HepG2 (cell line): ENCODE results near the gene FRMD4B. TPM values are rescaled to one million over a fixed set of nuclear protein-coding genes. Genes with fewer than 3 reads are reported as not detected.

Source experiments
- ATAC-seq: fragments of 200-7000 bp; cut with Tn5 transposase; 3 replicates; pipeline ENCODE4 v1.9.1; 2020; ENCODE audit warnings: mild to moderate bottlenecking, moderate library complexity
- BruUV-seq: library from RNA; stranded (reverse); fragments of 400-500 nt; replicated peaks from 2 replicates; lab custom pipeline; 2021; lab: Mats Ljungman, UMichigan
- CTCF ChIA-PET: fragments of 300-600 bp; formaldehyde crosslinking; extraction: SDS; loops from one replicate; lab custom pipeline; 2021; ENCODE audit warnings: low total read pairs, inconsistent platforms, low intra/inter-chr PET ratio; lab: Yijun Ruan, JAX
- POLR2A ChIA-PET: fragments of 350-600 bp; sonication (Branson Sonifier 250); formaldehyde crosslinking; loops from one replicate; lab custom pipeline; 2020; ENCODE audit warnings: antibody characterized with exemption, inconsistent platforms; lab: Yijun Ruan, JAX
- DNase-seq: peaks from one replicate; pipeline ENCODE4 v3.0.0-alpha.2; 2015; ENCODE audit warnings: low spot score
- FAIRE-seq: peaks from 3 replicates; lab custom pipeline; 2011; peaks lifted over from hg19 to GRCh38; lab: Jason Lieb, UNC
- H2AFZ ChIP-seq: one replicate; pipeline ENCODE4 v1.6.1; 2011; ENCODE audit warnings: low read length, inconsistent platforms
- H3K27ac ChIP-seq: fragments of 300-600 bp; 3 replicates; pipeline ENCODE4 v1.8.0; 2011; ENCODE audit warnings: mixed run types, mild to moderate bottlenecking, mixed read lengths, low read length, inconsistent platforms; ENCODE audit not compliant: insufficient read depth; ENCODE audit errors: extremely low read length
- H3K27me3 ChIP-seq, 2 experiments: fragments of 200-600 bp in 1 of 2; 2 replicates in 1 of 2; 3 replicates in 1 of 2; pipeline versions ENCODE4 v1.6.0 to v1.8.0; 2011; ENCODE audit warnings: low read length in 2 of 2, mild to moderate bottlenecking in 2 of 2, moderate library complexity in 2 of 2, inconsistent platforms in 1 of 2; ENCODE audit not compliant: insufficient read depth in 2 of 2, control insufficient read depth in 1 of 2
- H3K36me3 ChIP-seq, 2 experiments: fragments of 200-600 bp in 1 of 2; replicated peaks in 1 of 2; 2 replicates in 1 of 2; 3 replicates in 1 of 2; pipeline versions ENCODE4 v1.5.1 to v1.8.0; 2011; ENCODE audit warnings: low read length in 2 of 2, inconsistent platforms in 1 of 2; ENCODE audit not compliant: insufficient read depth in 2 of 2, control insufficient read depth in 1 of 2
- H3K4me1 ChIP-seq: 2 replicates; pipeline ENCODE4 v1.5.1; 2012; ENCODE audit warnings: low read length, inconsistent platforms; ENCODE audit not compliant: insufficient read depth
- H3K4me2 ChIP-seq: 2 replicates; pipeline ENCODE4 v1.6.0; 2011; ENCODE audit warnings: low read depth, low read length, inconsistent platforms
- H3K4me3 ChIP-seq, 3 experiments: fragments of 200-600 bp in 1 of 3; sonication (generic), shearing (Covaris generic) in 1 of 3; replicated peaks in 1 of 3; 2 replicates each; pipeline ENCODE4 v1.5.1; 2011 to 2016; ENCODE audit warnings: low read length in 3 of 3, inconsistent platforms in 2 of 3, low read depth in 2 of 3, mild to moderate bottlenecking in 2 of 3, control low read depth in 1 of 3, mixed read lengths in 1 of 3; ENCODE audit not compliant: insufficient read depth in 1 of 3
- H3K79me2 ChIP-seq: one replicate; pipeline ENCODE4 v1.6.1; 2011; ENCODE audit warnings: low read length, inconsistent platforms; ENCODE audit not compliant: insufficient read depth
- H3K9ac ChIP-seq: 2 replicates; pipeline ENCODE4 v1.6.0; 2011; ENCODE audit warnings: mild to moderate bottlenecking, low read depth, low read length, inconsistent platforms; ENCODE audit not compliant: insufficient read depth
- H3K9me3 ChIP-seq: 2 replicates; pipeline ENCODE4 v1.5.1; 2012; ENCODE audit warnings: mild to moderate bottlenecking, low read length
- H4K20me1 ChIP-seq: 2 replicates; pipeline ENCODE4 v1.6.0; 2011; ENCODE audit warnings: inconsistent platforms, mild to moderate bottlenecking, low read length, moderate library complexity; ENCODE audit not compliant: insufficient read depth
- DPF2 ChIP-seq: sonication (generic); formaldehyde crosslinking; IDR thresholded peaks from 2 replicates; pipeline ENCODE4 v1.4.0; 2020; ENCODE audit warnings: mild to moderate bottlenecking, low read depth, missing genetic modification reagents, borderline replicate concordance
- KLF9 ChIP-seq: IDR thresholded peaks from 2 replicates; pipeline ENCODE4 v1.6.1; 2016; ENCODE audit warnings: low read depth
- NFKB2 ChIP-seq: sonication (generic); formaldehyde crosslinking; IDR thresholded peaks from 2 replicates; pipeline ENCODE4 v1.4.0; 2020; ENCODE audit warnings: missing genetic modification reagents, borderline replicate concordance
- NR2C2 ChIP-seq: sonication (generic); formaldehyde crosslinking; IDR thresholded peaks from 2 replicates; pipeline ENCODE4 v1.4.0; 2020; ENCODE audit warnings: missing genetic modification reagents, mild to moderate bottlenecking, moderate library complexity, borderline replicate concordance
- RAD51 ChIP-seq: fragments of 450-650 bp; IDR thresholded peaks from 2 replicates; pipeline ENCODE4 v1.6.1; 2016; ENCODE audit warnings: borderline replicate concordance
- THAP11 ChIP-seq: IDR thresholded peaks from 2 replicates; pipeline ENCODE4 v1.6.1; 2016; ENCODE audit warnings: missing biosample characterization, missing genetic modification reagents
- ZNF256 ChIP-seq: sonication (generic); formaldehyde crosslinking; conservative IDR thresholded peaks from 2 replicates; pipeline ENCODE4 v1.4.0; 2020; ENCODE audit warnings: missing genetic modification reagents
- ZNF276 ChIP-seq: sonication (generic); formaldehyde crosslinking; IDR thresholded peaks from 2 replicates; pipeline ENCODE4 v1.4.0; 2020; ENCODE audit warnings: mild to moderate bottlenecking, low read depth, missing genetic modification reagents
- ZNF543 ChIP-seq: sonication (generic); formaldehyde crosslinking; IDR thresholded peaks from 2 replicates; pipeline ENCODE4 v1.4.0; 2020; ENCODE audit warnings: mild to moderate bottlenecking, missing genetic modification reagents
- ZNF577 ChIP-seq: sonication (generic); formaldehyde crosslinking; IDR thresholded peaks from 2 replicates; pipeline ENCODE4 v1.4.0; 2020; ENCODE audit warnings: mild to moderate bottlenecking, low read depth, missing genetic modification reagents, borderline replicate concordance
- WGBS: methylation state at CpG from one replicate; pipeline ENCODE4 v1.1.6; 2017; ENCODE audit warnings: low lambda C conversion rate; 5-methylcytosine and 5-hydroxymethylcytosine counted together
- in situ Hi-C: cut with HindIII; loops from 2 replicates; pipeline ENCODE4 v1.10.0; 2017; ENCODE audit warnings: low pct_unique_long_range_greater_than_20kb; ENCODE audit not compliant: extremely low pct_ligation_motif_present
- intact Hi-C: fragments of 100-400 bp; cut with micrococcal nuclease; formaldehyde crosslinking; loops from one replicate; pipeline ENCODE4 v1.10.0; 2022; ENCODE audit not compliant: unreplicated experiment
- polyA plus RNA-seq, 8 experiments: library from polyadenylated mRNA; depleted of rRNA in 3 of 8; stranded (reverse) in 7 of 8; unstranded in 1 of 8; fragments of >200 nt; fragmentation: Illumina TruSeq in 4 of 8; extraction: Trizol in 4 of 8; gene quantifications; 2 replicates each; pipeline versions ENCODE4 v1.2.1 to v1.2.3, GENCODE V29; 2011 to 2016; ENCODE audit warnings: low read depth in 4 of 8, missing spikeins in 1 of 8, mixed read lengths in 1 of 8; ENCODE audit not compliant: insufficient read depth in 1 of 8
- total RNA-seq, 5 experiments: library from RNA; depleted of rRNA; stranded (reverse); fragments of >200 nt; fragmentation: Illumina TruSeq; extraction: Trizol; gene quantifications; 2 replicates each; pipeline ENCODE4 v1.2.3, GENCODE V29; 2016; ENCODE audit warnings: low read depth in 1 of 5
- TF ChIP-seq, protein P1 (sequence below): sonication (generic); formaldehyde crosslinking; conservative IDR thresholded peaks from 2 replicates; pipeline ENCODE4 v1.8.1; 2023; ENCODE audit warnings: missing genetic modification reagents
- TF ChIP-seq, protein P2 (sequence below): sonication (generic); formaldehyde crosslinking; IDR thresholded peaks from 2 replicates; pipeline ENCODE4 v1.4.0; 2020; ENCODE audit warnings: missing genetic modification reagents

The FRMD4B gene
- total and polyA plus RNA-seq, 2 of the 13 experiments (the other 11 are each of a cell fraction or from before 2014, with no cell fraction given): 3.0 to 3.3 TPM

- ATAC-seq (no peak), FAIRE-seq (no peak), DNase-seq (no peak)
- 0% methylated on average over 3 of the region's 3 CpGs for WGBS
- H3K4me1 ChIP-seq: no peaks in the 10 kb centered on the region
- H3K27me3 ChIP-seq: no peaks in the 10 kb centered on the region; a peak in 2 of 5 replicates
- H3K9me3 ChIP-seq: no peaks in the 10 kb centered on the region
- ChIA-PET POLR2A (no interaction called here), CTCF (no interaction called here)
- H3K36me3 ChIP-seq: no peaks in the 10 kb centered on the region
- TF ChIP-seq ZNF543 (CRISPR knock-in tag) (no peak), ZNF276 (no peak), KLF9 (no peak)
- TF ChIP-seq, protein P1, sequence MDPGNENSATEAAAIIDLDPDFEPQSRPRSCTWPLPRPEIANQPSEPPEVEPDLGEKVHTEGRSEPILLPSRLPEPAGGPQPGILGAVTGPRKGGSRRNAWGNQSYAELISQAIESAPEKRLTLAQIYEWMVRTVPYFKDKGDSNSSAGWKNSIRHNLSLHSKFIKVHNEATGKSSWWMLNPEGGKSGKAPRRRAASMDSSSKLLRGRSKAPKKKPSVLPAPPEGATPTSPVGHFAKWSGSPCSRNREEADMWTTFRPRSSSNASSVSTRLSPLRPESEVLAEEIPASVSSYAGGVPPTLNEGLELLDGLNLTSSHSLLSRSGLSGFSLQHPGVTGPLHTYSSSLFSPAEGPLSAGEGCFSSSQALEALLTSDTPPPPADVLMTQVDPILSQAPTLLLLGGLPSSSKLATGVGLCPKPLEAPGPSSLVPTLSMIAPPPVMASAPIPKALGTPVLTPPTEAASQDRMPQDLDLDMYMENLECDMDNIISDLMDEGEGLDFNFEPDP (CRISPR knock-in tag): no peak
- no peaks in the 10 kb centered on the region for H3K79me2 ChIP-seq
- in situ Hi-C loops (no loop called here), intact Hi-C loops (no loop called here)
- H3K4me3 ChIP-seq: no peak overlapping the region
- H2AFZ ChIP-seq: no peak overlapping the region
- no peaks in the 10 kb centered on the region for H4K20me1 ChIP-seq
- no peak overlapping the region for H3K27ac ChIP-seq
- no peak overlapping the region for H3K4me2 ChIP-seq
- no peak overlapping the region for H3K9ac ChIP-seq
- no TSS peak for BruUV-seq
These were observed 8.6 kb downstream of the FRMD4B start for GRCh38 chr3:69377262-69377661.

GRCh38 chr3:69376731-69377130 is 9.2 kb downstream of the FRMD4B start:
- Histone ChIP-seq H3K27me3 (no peaks in the 10 kb centered on the region; a peak in 2 of 5 replicates), H2AFZ (no peak overlapping the region)
- 1% methylated on average over 2 of the region's 2 CpGs for WGBS
- BruUV-seq: no TSS peak
- no peak for FAIRE-seq
- TF ChIP-seq THAP11: no peak
- no peak for TF ChIP-seq ZNF256 (CRISPR knock-in tag)
- no peak for TF ChIP-seq NFKB2
- TF ChIP-seq DPF2: no peak
- no peak for TF ChIP-seq NR2C2
- TF ChIP-seq, protein P2, sequence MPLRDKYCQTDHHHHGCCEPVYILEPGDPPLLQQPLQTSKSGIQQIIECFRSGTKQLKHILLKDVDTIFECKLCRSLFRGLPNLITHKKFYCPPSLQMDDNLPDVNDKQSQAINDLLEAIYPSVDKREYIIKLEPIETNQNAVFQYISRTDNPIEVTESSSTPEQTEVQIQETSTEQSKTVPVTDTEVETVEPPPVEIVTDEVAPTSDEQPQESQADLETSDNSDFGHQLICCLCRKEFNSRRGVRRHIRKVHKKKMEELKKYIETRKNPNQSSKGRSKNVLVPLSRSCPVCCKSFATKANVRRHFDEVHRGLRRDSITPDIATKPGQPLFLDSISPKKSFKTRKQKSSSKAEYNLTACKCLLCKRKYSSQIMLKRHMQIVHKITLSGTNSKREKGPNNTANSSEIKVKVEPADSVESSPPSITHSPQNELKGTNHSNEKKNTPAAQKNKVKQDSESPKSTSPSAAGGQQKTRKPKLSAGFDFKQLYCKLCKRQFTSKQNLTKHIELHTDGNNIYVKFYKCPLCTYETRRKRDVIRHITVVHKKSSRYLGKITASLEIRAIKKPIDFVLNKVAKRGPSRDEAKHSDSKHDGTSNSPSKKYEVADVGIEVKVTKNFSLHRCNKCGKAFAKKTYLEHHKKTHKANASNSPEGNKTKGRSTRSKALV (CRISPR knock-in tag): no peak
- TF ChIP-seq RAD51: no peak
- TF ChIP-seq ZNF577 (CRISPR knock-in tag): no peak
- TF ChIP-seq, all 625 proteins: peak for 0
- intact Hi-C loops: no loop called here
- Histone ChIP-seq H3K9me3 (no peaks in the 10 kb centered on the region), H3K4me3 (no peak overlapping the region), H3K27ac (no peak overlapping the region), H3K36me3 (no peaks in the 10 kb centered on the region), H3K4me1 (no peaks in the 10 kb centered on the region), H3K79me2 (no peaks in the 10 kb centered on the region), H3K4me2 (no peak overlapping the region), H3K9ac (no peak overlapping the region), H4K20me1 (no peaks in the 10 kb centered on the region)
- DNase-seq (no peak), ATAC-seq (no peak)
- CTCF ChIA-PET: no interaction called here
- in situ Hi-C loops: no loop called here
- POLR2A ChIA-PET: no interaction called here
